Neuronal stem cell (in vitro differentiated cells): ENCODE measurements around the gene BCL2L1.

ENCODE experiments used
- DNase-seq: peaks from one replicate; pipeline ENCODE4 v3.0.0-alpha.2; 2013; ENCODE audit warnings: low spot score
- H2AFZ ChIP-seq: one replicate; pipeline ENCODE4 v1.6.1; 2013; ENCODE audit warnings: mild to moderate bottlenecking, low read length, inconsistent platforms
- H2AK5ac ChIP-seq: 2 replicates; pipeline ENCODE4 v1.6.1; 2013; ENCODE audit warnings: low read depth, mild to moderate bottlenecking, inconsistent platforms, low read length, moderate library complexity, mixed read lengths
- H2BK120ac ChIP-seq: 2 replicates; pipeline ENCODE4 v1.6.1; 2013; ENCODE audit warnings: low read depth, mild to moderate bottlenecking, inconsistent platforms, low read length, moderate library complexity, mixed read lengths
- H2BK12ac ChIP-seq: one replicate; pipeline ENCODE4 v1.6.1; 2013; ENCODE audit warnings: low read length, inconsistent platforms
- H2BK15ac ChIP-seq: 2 replicates; pipeline ENCODE4 v1.6.1; 2013; ENCODE audit warnings: mild to moderate bottlenecking, low read length, inconsistent platforms, mixed read lengths
- H2BK5ac ChIP-seq: one replicate; pipeline ENCODE4 v1.6.1; 2013; ENCODE audit warnings: inconsistent platforms, mild to moderate bottlenecking, low read length, moderate library complexity
- H3K14ac ChIP-seq: one replicate; pipeline ENCODE4 v1.6.1; 2013; ENCODE audit warnings: low read length, inconsistent platforms
- H3K18ac ChIP-seq: 2 replicates; pipeline ENCODE4 v1.6.1; 2013; ENCODE audit warnings: low read length, inconsistent platforms
- H3K23ac ChIP-seq: 2 replicates; pipeline ENCODE4 v1.6.1; 2013; ENCODE audit warnings: low read depth, mild to moderate bottlenecking, mixed read lengths, low read length, inconsistent platforms; ENCODE audit not compliant: poor library complexity
- H3K27ac ChIP-seq: replicated peaks from 3 replicates; pipeline ENCODE4 v1.5.1; 2013; ENCODE audit warnings: low read length, inconsistent platforms
- H3K27me3 ChIP-seq, 3 experiments: 2 replicates each; pipeline ENCODE4 v1.6.1; 2013; ENCODE audit warnings: low read length in 3 of 3, mild to moderate bottlenecking in 2 of 3, inconsistent platforms in 1 of 3, low read depth in 1 of 3, mixed read lengths in 1 of 3, moderate library complexity in 1 of 3; ENCODE audit not compliant: control insufficient read depth in 3 of 3, insufficient read depth in 3 of 3
- H3K36me3 ChIP-seq, 2 donors: replicated peaks in 1 of 2; 2 replicates each; pipeline ENCODE4 v1.6.1; 2013; ENCODE audit warnings: low read length in 2 of 2; ENCODE audit not compliant: control insufficient read depth in 2 of 2, insufficient read depth in 2 of 2
- H3K4ac ChIP-seq: 2 replicates; pipeline ENCODE4 v1.6.1; 2013; ENCODE audit warnings: inconsistent platforms, mild to moderate bottlenecking, low read length, moderate library complexity
- H3K4me1 ChIP-seq, 2 donors: 1 replicate in 1 of 2; 2 replicates in 1 of 2; pipeline ENCODE4 v1.6.1; 2013; ENCODE audit warnings: low read length in 2 of 2, low read depth in 1 of 2; ENCODE audit not compliant: control insufficient read depth in 2 of 2, insufficient read depth in 1 of 2
- H3K4me2 ChIP-seq: one replicate; pipeline ENCODE4 v1.6.1; 2013; ENCODE audit warnings: mild to moderate bottlenecking, low read length, inconsistent platforms; ENCODE audit not compliant: insufficient read depth, poor library complexity, severe bottlenecking
- H3K4me3 ChIP-seq, 2 donors: 2 replicates each; pipeline ENCODE4 v1.5.1; 2013; ENCODE audit warnings: low read length in 2 of 2, mild to moderate bottlenecking in 2 of 2, inconsistent platforms in 1 of 2, moderate library complexity in 1 of 2
- H3K79me1 ChIP-seq: one replicate; pipeline ENCODE4 v1.6.1; 2013; ENCODE audit warnings: low read depth, mild to moderate bottlenecking, inconsistent platforms, low read length, moderate library complexity
- H3K9ac ChIP-seq: one replicate; pipeline ENCODE4 v1.6.1; 2013; ENCODE audit warnings: mild to moderate bottlenecking, low read depth, low read length, inconsistent platforms; ENCODE audit not compliant: poor library complexity
- H3K9me3 ChIP-seq, 2 donors: replicated peaks in 1 of 2; 2 replicates each; pipeline versions ENCODE3 to v1.6.1; 2013; ENCODE audit warnings: low read length in 2 of 2, mild to moderate bottlenecking in 2 of 2, inconsistent platforms in 1 of 2, low read depth in 1 of 2, mixed read lengths in 1 of 2, moderate library complexity in 1 of 2; ENCODE audit not compliant: control insufficient read depth in 2 of 2, insufficient read depth in 1 of 2
- H4K8ac ChIP-seq: one replicate; pipeline ENCODE4 v1.6.1; 2013; ENCODE audit warnings: low read depth, mild to moderate bottlenecking, inconsistent platforms, low read length, moderate library complexity
- H4K91ac ChIP-seq: one replicate; pipeline ENCODE4 v1.6.1; 2013; ENCODE audit warnings: low read length, low read depth, mild to moderate bottlenecking, inconsistent platforms; ENCODE audit not compliant: poor library complexity
- WGBS, 2 donors: extraction: QIAGEN DNeasy Blood & Tissue Kit; methylation state at CpG; one replicate each; pipeline ENCODE4 v1.1.7; 2013; ENCODE audit warnings: missing lambda C conversion rate in 2 of 2, mixed read lengths in 1 of 2; ENCODE audit not compliant: insufficient read length in 2 of 2, insufficient replicate concordance in 1 of 2; ENCODE audit errors: extremely low coverage in 2 of 2; 5-methylcytosine and 5-hydroxymethylcytosine counted together

The BCL2L1 gene

DNA sequence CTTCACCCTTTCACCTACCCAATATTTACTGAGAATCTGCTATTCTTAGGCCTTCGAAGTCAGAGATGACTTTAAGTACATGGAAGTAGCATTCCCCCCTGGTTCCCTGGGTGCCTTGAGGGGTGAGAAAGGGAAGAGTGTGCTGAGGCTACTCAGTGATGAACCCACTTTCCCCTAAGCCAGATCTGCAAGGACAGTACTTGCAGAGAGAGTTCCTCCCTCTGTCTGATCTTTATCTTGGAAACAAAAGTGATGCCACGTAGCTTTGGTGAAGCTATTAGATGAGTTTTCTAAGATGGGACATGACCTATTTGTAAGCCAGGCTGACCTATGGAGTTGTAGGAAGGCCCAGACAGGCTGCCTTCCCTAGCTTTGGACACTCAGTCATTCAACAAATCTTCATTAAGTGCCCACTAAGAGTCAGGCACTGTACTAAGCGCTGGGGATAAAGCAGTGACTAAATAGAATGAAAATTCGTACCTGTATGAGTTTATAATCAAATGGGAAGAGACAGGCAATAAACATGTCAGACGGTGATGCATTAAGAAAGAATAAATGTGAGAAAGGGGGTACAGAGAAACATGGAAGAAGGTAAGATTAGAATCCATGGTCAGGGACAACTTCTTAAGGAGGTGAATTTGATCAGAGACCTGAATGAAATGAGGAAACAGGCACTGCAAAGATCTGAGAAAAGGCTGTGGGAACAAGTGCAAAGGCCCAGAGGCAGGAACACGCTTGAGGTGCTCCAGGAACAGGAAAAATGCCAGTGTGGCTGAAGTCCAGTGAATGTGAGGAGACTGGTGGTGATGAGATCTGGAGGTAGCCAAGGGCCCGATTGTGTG, 42.2 kb downstream of the BCL2L1 start:
- Histone ChIP-seq H3K79me1 (peaks cover 4% of the 10 kb centered on the region), H3K23ac (no peak overlapping the region), H2BK12ac (no peak overlapping the region), H2AFZ (no peak overlapping the region), H3K4ac (no peak overlapping the region), H3K9me3 (no peaks in the 10 kb centered on the region), H4K91ac (no peak overlapping the region), H4K8ac (no peak overlapping the region), H3K36me3 (peaks cover 0 to 61% of the 10 kb centered on the region in 2 donors), H3K4me3 (no peak overlapping the region), H2BK15ac (no peak overlapping the region), H2BK5ac (no peak overlapping the region), H3K4me1 (peaks cover 15 to 22% of the 10 kb centered on the region in 2 donors), H3K14ac (no peak overlapping the region), H3K27ac (no peak overlapping the region), H3K18ac (no peak overlapping the region), H3K27me3 (no peaks in the 10 kb centered on the region), H3K9ac (no peak overlapping the region), H2AK5ac (no peak overlapping the region), H2BK120ac (no peak overlapping the region), H3K4me2 (no peak overlapping the region)
- no CpG with 5 or more reads among the region's 7 CpGs for WGBS, 2 donors
- DNase-seq = no peak

DNA sequence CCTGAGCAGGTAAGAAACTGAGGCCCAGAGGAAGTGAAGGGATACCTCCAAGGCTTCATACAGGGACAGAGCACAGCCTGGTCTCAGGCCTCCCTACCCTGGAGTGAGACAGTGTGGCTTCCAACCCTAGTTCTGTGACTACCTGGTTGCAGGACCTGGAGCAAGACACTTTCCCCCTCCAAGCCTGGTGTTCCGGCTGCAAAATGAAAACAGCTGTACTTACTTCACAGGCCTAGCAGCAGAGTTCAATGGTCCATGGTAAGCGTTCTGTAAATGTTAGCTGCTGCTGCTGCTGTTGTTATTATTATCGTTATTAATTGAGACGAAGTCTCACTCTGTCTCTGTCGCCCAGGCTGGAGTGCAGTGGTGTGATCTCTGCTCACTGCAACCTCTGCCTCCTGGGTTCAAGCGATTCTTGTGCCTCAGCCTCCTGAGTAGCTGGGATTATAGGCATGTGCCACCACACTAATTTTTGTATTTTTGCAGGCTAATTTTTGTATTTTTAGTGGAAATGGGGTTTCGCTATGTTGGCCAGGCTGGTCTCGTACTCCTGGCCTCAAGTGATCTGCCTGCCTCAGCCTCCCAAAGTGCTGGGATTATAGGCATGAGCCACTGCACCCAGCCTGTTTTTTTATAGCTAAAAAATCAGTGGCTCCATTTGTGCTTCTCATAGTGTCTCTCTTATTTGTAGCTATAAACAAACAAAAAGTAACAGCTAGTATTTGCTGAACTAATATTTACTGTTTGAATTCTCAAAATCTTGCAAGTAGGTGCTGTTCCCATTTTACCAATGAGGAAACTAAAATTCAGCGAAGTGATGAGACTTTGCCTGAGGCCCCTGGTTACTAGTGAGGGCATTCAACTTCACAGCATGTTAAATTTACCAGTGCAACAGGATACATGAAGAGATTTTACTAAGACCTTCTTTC, 43.0 kb downstream of the BCL2L1 start:
- H3K9me3 ChIP-seq = no peaks in the 10 kb centered on the region
- peak overlapping the region; percentile 5 for H2AK5ac ChIP-seq
- H3K4me3 ChIP-seq = no peak overlapping the region
- H3K79me1 ChIP-seq = peaks cover 8% of the 10 kb centered on the region
- no peak overlapping the region for H2AFZ ChIP-seq
- no peak overlapping the region for H4K91ac ChIP-seq
- H2BK12ac ChIP-seq = no peak overlapping the region
- WGBS, 2 donors = no CpG with 5 or more reads among the region's 9 CpGs
- peaks cover 15 to 22% of the 10 kb centered on the region in 2 donors for H3K4me1 ChIP-seq
- H3K9ac ChIP-seq = no peak overlapping the region
- H3K18ac ChIP-seq = peak overlapping the region; percentile 13
- no peak overlapping the region for H2BK120ac ChIP-seq
- no peak overlapping the region for H2BK5ac ChIP-seq
- H3K27me3 ChIP-seq = no peaks in the 10 kb centered on the region
- no peak overlapping the region for H3K4me2 ChIP-seq
- H3K27ac ChIP-seq = no peak overlapping the region
- no peak for DNase-seq
- no peak overlapping the region for H3K14ac ChIP-seq
- no peak overlapping the region for H3K23ac ChIP-seq
- no peak overlapping the region for H2BK15ac ChIP-seq
- peaks cover 0 to 59% of the 10 kb centered on the region in 2 donors for H3K36me3 ChIP-seq
- no peak overlapping the region for H3K4ac ChIP-seq
- no peak overlapping the region for H4K8ac ChIP-seq

DNA sequence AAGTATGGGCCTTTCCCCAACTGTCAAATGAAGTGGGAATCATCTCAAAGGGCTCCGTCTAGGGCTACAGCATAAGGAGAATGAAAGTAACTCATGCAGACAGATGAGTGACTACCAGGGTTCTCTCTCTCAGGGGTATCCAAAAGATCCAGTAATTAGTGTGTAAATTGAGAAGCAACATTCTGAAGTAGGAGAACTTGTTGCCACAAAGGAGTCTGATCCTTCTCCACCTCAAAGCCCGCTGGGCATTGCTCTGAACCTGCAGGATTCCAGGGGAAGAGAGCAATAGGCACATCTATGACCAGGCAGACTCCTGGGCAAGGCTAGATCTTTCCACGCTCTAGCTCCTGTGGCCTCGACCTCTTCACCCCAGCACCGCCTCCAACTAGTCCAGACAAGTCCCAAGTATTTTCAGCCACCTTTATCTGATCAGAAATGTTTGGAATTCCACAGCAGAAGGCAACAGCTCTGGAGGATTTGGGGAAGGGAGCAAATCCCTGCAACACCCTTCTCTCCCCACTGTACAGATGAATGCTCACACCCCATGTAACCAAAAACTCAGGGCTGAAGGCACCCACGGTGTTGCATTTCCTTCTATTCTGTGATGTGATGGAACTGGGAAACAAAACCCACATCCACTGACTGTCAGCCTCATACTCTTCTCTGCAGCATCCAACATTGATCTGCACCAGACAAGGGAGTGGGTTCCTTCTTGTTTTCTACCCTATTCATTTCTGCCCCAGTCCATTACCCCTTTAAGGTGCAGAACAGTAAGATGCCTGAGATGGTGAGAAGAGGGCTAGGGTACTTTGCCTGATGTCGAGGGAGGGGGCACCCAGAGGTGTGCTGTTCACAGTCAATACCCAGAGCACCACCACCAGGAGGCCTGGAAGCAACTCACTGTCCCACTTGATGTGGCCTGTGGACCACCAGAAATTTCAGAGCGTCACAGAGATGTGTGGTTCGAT, 44.0 kb downstream of the BCL2L1 start:
- DNase-seq = no peak
- no peak overlapping the region for H3K14ac ChIP-seq

More for the DNA sequence above, 44.0 kb downstream of the BCL2L1 start:
- Histone ChIP-seq H2BK15ac (no peak overlapping the region), H2BK5ac (no peak overlapping the region), H3K4me3 (no peak overlapping the region), H4K91ac (no peak overlapping the region), H2BK12ac (no peak overlapping the region), H3K23ac (no peak overlapping the region), H3K27me3 (no peaks in the 10 kb centered on the region), H3K27ac (peak overlapping the region; percentile 34), H3K18ac (peak overlapping the region; percentile 61), H2AFZ (no peak overlapping the region), H2BK120ac (peak overlapping the region; percentile 49), H3K4me1 (peaks cover 15 to 22% of the 10 kb centered on the region in 2 donors), H4K8ac (no peak overlapping the region), H3K4ac (no peak overlapping the region), H2AK5ac (peak overlapping the region; percentile 5), H3K9me3 (no peaks in the 10 kb centered on the region), H3K9ac (no peak overlapping the region), H3K36me3 (peaks cover 0 to 56% of the 10 kb centered on the region in 2 donors), H3K4me2 (no peak overlapping the region), H3K79me1 (peaks cover 8% of the 10 kb centered on the region)
- no CpG with 5 or more reads among the region's 9 CpGs for WGBS, 2 donors
